ENCODE data around the gene TMX1.

TMX1 gene

GRCh38 chr14:51293149-51293911 lies 53.3 kb downstream of the TMX1 start:
- H3K27ac Mint-ChIP-seq, result no peak overlapping the region
- no peak for DNase-seq
- no peaks in the 10 kb centered on the region for H3K27me3 Mint-ChIP-seq
- CTCF ChIA-PET, result interaction anchor here (0.6 kb wide), 1 partner anchor 685 kb away, joined by 3 read pairs; no protein-coding TSS in a partner anchor
- no peak overlapping the region for H3K4me3 Mint-ChIP-seq
- H3K4me1 Mint-ChIP-seq, result peaks cover 2% of the 10 kb centered on the region
- no peaks in the 10 kb centered on the region for H3K9me3 Mint-ChIP-seq
- no peaks in the 10 kb centered on the region for H3K36me3 Mint-ChIP-seq

GRCh38 chr14:51293912-51294389 lies 53.9 kb downstream of the TMX1 start:
- CTCF ChIA-PET, result no interaction called here
- no peaks in the 10 kb centered on the region for H3K36me3 Mint-ChIP-seq
- H3K4me3 Mint-ChIP-seq, result no peak overlapping the region
- DNase-seq, result no peak
- no peak overlapping the region for H3K27ac Mint-ChIP-seq
- no peaks in the 10 kb centered on the region for H3K9me3 Mint-ChIP-seq
- H3K27me3 Mint-ChIP-seq, result no peaks in the 10 kb centered on the region
- H3K4me1 Mint-ChIP-seq, result peaks cover 8% of the 10 kb centered on the region

- H3K9me3 Mint-ChIP-seq, result no peaks in the 10 kb centered on the region
- CTCF ChIA-PET, result interaction anchor here (1.0 kb wide), 1 partner anchor 484 kb away, joined by 3 read pairs; no protein-coding TSS in a partner anchor
- no peak overlapping the region for H3K27ac Mint-ChIP-seq
Measured at GRCh38 chr14:51294951-51295525, 55.0 kb downstream of the TMX1 start.

GRCh38 chr14:51295646-51296263 lies 55.7 kb downstream of the TMX1 start:
- no peaks in the 10 kb centered on the region for H3K36me3 Mint-ChIP-seq
- DNase-seq, result no peak
- H3K27ac Mint-ChIP-seq, result no peak overlapping the region
- H3K4me1 Mint-ChIP-seq, result peaks cover 13% of the 10 kb centered on the region
- no peaks in the 10 kb centered on the region for H3K9me3 Mint-ChIP-seq
- no peaks in the 10 kb centered on the region for H3K27me3 Mint-ChIP-seq
- no peak overlapping the region for H3K4me3 Mint-ChIP-seq
- CTCF ChIA-PET, result interaction anchor here (1.0 kb wide), 1 partner anchor 483 kb away, joined by 3 read pairs; no protein-coding TSS in a partner anchor

More at GRCh38 chr14:51294951-51295525, 55.0 kb downstream of the TMX1 start:
- no peaks in the 10 kb centered on the region for H3K36me3 Mint-ChIP-seq
- no peak overlapping the region for H3K4me3 Mint-ChIP-seq
- no peaks in the 10 kb centered on the region for H3K27me3 Mint-ChIP-seq
- peaks cover 13% of the 10 kb centered on the region for H3K4me1 Mint-ChIP-seq
- no peak for DNase-seq

- no peak for DNase-seq
- CTCF ChIA-PET, result no interaction called here
- H3K4me3 Mint-ChIP-seq, result no peak overlapping the region
- no peak overlapping the region for H3K27ac Mint-ChIP-seq
- H3K4me1 Mint-ChIP-seq, result peaks cover 13% of the 10 kb centered on the region
- no peaks in the 10 kb centered on the region for H3K27me3 Mint-ChIP-seq
- H3K9me3 Mint-ChIP-seq, result no peaks in the 10 kb centered on the region
- no peaks in the 10 kb centered on the region for H3K36me3 Mint-ChIP-seq
Measured at GRCh38 chr14:51297066-51297465, 57.0 kb downstream of the TMX1 start.

- Mint-ChIP-seq H3K27ac (no peak overlapping the region), H3K4me3 (no peak overlapping the region)
- CTCF ChIA-PET, result interaction anchor here (1.5 to 1.7 kb wide), 2 partner anchors 15 to 16 kb away, joined by 3 to 6 read pairs; no protein-coding TSS in a partner anchor
Measured at GRCh38 chr14:51298895-51299294, 58.8 kb downstream of the TMX1 start.

GRCh38 chr14:51302295-51303030 lies 62.4 kb downstream of the TMX1 start:
- no peak overlapping the region for H3K4me3 Mint-ChIP-seq
- CTCF ChIA-PET, result interaction anchor here (1.1 kb wide), 1 partner anchor 19 kb away, joined by 3 read pairs; no protein-coding TSS in a partner anchor

More at GRCh38 chr14:51298895-51299294, 58.8 kb downstream of the TMX1 start:
- no peaks in the 10 kb centered on the region for H3K9me3 Mint-ChIP-seq
- H3K4me1 Mint-ChIP-seq, result peaks cover 13% of the 10 kb centered on the region
- no peaks in the 10 kb centered on the region for H3K27me3 Mint-ChIP-seq
- peak; percentile 24 for DNase-seq
- no peaks in the 10 kb centered on the region for H3K36me3 Mint-ChIP-seq

GRCh38 chr14:51304438-51304837 lies 64.4 kb downstream of the TMX1 start:
- no peak for DNase-seq
- CTCF ChIA-PET, result no interaction called here
- no peak overlapping the region for H3K27ac Mint-ChIP-seq

More at GRCh38 chr14:51302295-51303030, 62.4 kb downstream of the TMX1 start:
- Mint-ChIP-seq H3K27me3 (no peaks in the 10 kb centered on the region), H3K27ac (no peak overlapping the region), H3K9me3 (no peaks in the 10 kb centered on the region), H3K4me1 (peaks cover 13% of the 10 kb centered on the region), H3K36me3 (no peaks in the 10 kb centered on the region)
- DNase-seq, result no peak

GRCh38 chr14:51304941-51305340 lies 64.9 kb downstream of the TMX1 start:
- CTCF ChIA-PET, result no interaction called here
- H3K27me3 Mint-ChIP-seq, result peaks cover 4% of the 10 kb centered on the region
- H3K4me1 Mint-ChIP-seq, result no peaks in the 10 kb centered on the region
- H3K4me3 Mint-ChIP-seq, result no peak overlapping the region
- no peaks in the 10 kb centered on the region for H3K9me3 Mint-ChIP-seq
- H3K36me3 Mint-ChIP-seq, result no peaks in the 10 kb centered on the region
- no peak overlapping the region for H3K27ac Mint-ChIP-seq
- DNase-seq, result no peak

More at GRCh38 chr14:51304438-51304837, 64.4 kb downstream of the TMX1 start:
- Mint-ChIP-seq H3K4me3 (no peak overlapping the region), H3K27me3 (peaks cover 4% of the 10 kb centered on the region), H3K4me1 (peaks cover 1% of the 10 kb centered on the region), H3K9me3 (no peaks in the 10 kb centered on the region), H3K36me3 (no peaks in the 10 kb centered on the region)

- Mint-ChIP-seq H3K4me1 (no peaks in the 10 kb centered on the region), H3K27ac (no peak overlapping the region)
Measured at GRCh38 chr14:51305751-51306150, 65.7 kb downstream of the TMX1 start.

More at GRCh38 chr14:51305751-51306150, 65.7 kb downstream of the TMX1 start:
- no peak for DNase-seq
- Mint-ChIP-seq H3K9me3 (no peaks in the 10 kb centered on the region), H3K4me3 (no peak overlapping the region), H3K36me3 (no peaks in the 10 kb centered on the region), H3K27me3 (peaks cover 4% of the 10 kb centered on the region)
- CTCF ChIA-PET, result no interaction called here

Data from activated naive CD4-positive, alpha-beta T cell treated with anti-CD3 and anti-CD28 coated beads, Interleukin-2, amount 10 ng/mL, durations not matched to agents 7 days and 5 days (primary cell).